GM18517 (cell line): Measurements from ENCODE around the gene RAB9B.
"Not testable (repeated sequence)": the region's sequence is repeated elsewhere in the genome, so short reads cannot be mapped to it uniquely, and the experiment has no call there.

Experiments used
- ATAC-seq: cut with Tn5 transposase; IDR thresholded peaks from one replicate; pipeline ENCODE4 v1.9.1; 2021; ENCODE audit warnings: mild to moderate bottlenecking, moderate library complexity; ENCODE audit not compliant: unreplicated experiment

Gene RAB9B

GRCh38 chrX:103831803-103832544, at the start of gene RAB9B:
Gene RAB9B (minus strand): TSS chrX:103832257. CDS start chrX:103825784, 6,473 bp downstream.
- ATAC-seq = peak; percentile 73

GRCh38 chrX:103879339-103879738, 47.3 kb upstream of the RAB9B start:
- ATAC-seq = no peak

- ATAC-seq = no peak
These were observed 46.5 kb upstream of the RAB9B start for GRCh38 chrX:103878466-103879122.

- ATAC-seq = no peak
These were observed 45.5 kb upstream of the RAB9B start for GRCh38 chrX:103877571-103877970.

- no peak for ATAC-seq
These were observed 33.0 kb upstream of the RAB9B start for GRCh38 chrX:103864886-103865534.

GRCh38 chrX:103864149-103864548, 32.1 kb upstream of the RAB9B start:
- ATAC-seq = no peak

- ATAC-seq = no peak
These were observed 29.1 kb upstream of the RAB9B start for GRCh38 chrX:103861200-103861599.

- ATAC-seq = no peak
These were observed 17.5 kb upstream of the RAB9B start for GRCh38 chrX:103849558-103849957.

GRCh38 chrX:103847174-103847870, 15.3 kb upstream of the RAB9B start:
- no peak for ATAC-seq

- ATAC-seq = no peak
These were observed 14.3 kb upstream of the RAB9B start for GRCh38 chrX:103846386-103846785.

GRCh38 chrX:103845165-103845653, 13.2 kb upstream of the RAB9B start:
- peak; percentile 81 for ATAC-seq

GRCh38 chrX:103839404-103839803, 7.3 kb upstream of the RAB9B start:
- no peak for ATAC-seq

- ATAC-seq = peak; percentile 28
These were observed 685 bp downstream of the RAB9B start for GRCh38 chrX:103831342-103831802.

GRCh38 chrX:103830848-103831247, 1.2 kb downstream of the RAB9B start:
- ATAC-seq = no peak

- ATAC-seq = no peak
These were observed 3.5 kb downstream of the RAB9B start for GRCh38 chrX:103828529-103828928.

GRCh38 chrX:103825881-103826280, 6.2 kb downstream of the RAB9B start:
- ATAC-seq = no peak

- no peak for ATAC-seq
These were observed 8.5 kb downstream of the RAB9B start for GRCh38 chrX:103823591-103823990.

GRCh38 chrX:103820802-103821201, 11.3 kb downstream of the RAB9B start:
- ATAC-seq = not testable (repeated sequence)

- no peak for ATAC-seq
These were observed 13.0 kb downstream of the RAB9B start for GRCh38 chrX:103818842-103819619.

GRCh38 chrX:103817502-103817901, 14.6 kb downstream of the RAB9B start:
- ATAC-seq = peak; percentile 83
